ENCODE measurements around the gene SULT1C4.

The SULT1C4 gene

GRCh38 chr2:108423502-108424251 is 45.9 kb downstream of the SULT1C4 start:
- TF ChIP-seq FOXP2 (optimal IDR thresholded peaks at IDR 0.05; ENCODE audit: borderline replicate concordance, extremely low read depth, extremely low read length, insufficient read depth) (no peak), SIN3A (IDR thresholded peaks at IDR 0.05; ENCODE audit: borderline replicate concordance, insufficient read depth, low read length) (no peak), POLR2AphosphoS5 (IDR thresholded peaks at IDR 0.05; ENCODE audit: low read depth, low read length) (no peak), TAF1 (IDR thresholded peaks at IDR 0.05; ENCODE audit: borderline replicate concordance, insufficient read depth, low read length) (no peak), REST (IDR thresholded peaks at IDR 0.05; ENCODE audit: insufficient read depth in 1 of 2, low read depth in 2 of 2, low read length in 2 of 2) (no peak)

GRCh38 chr2:108428286-108429009 is 50.7 kb downstream of the SULT1C4 start:
- TF ChIP-seq REST (IDR thresholded peaks at IDR 0.05; ENCODE audit: insufficient read depth in 1 of 2, low read depth in 2 of 2, low read length in 2 of 2) (no peak), SIN3A (IDR thresholded peaks at IDR 0.05; ENCODE audit: borderline replicate concordance, insufficient read depth, low read length) (no peak), FOXP2 (optimal IDR thresholded peaks at IDR 0.05; ENCODE audit: borderline replicate concordance, extremely low read depth, extremely low read length, insufficient read depth) (no peak)

DNA sequence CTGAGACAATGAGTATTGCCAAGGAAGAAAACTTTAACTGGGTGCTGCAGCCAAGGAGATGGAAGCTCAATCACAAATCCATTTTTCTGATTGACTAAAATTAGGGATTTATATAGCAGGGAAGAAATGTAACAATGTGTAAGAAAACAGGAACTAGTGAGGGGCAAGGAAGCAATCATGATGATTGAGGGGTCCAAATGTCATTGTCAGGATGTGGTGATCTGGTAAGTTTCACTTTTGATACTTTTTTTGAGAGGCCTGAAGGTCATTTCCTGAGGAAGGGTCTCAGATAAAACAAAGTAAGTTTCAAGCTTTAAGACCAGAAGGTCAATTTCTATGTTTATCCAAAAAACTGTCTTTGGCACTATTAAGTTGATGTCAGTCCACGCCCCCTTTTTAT is 59.2 kb downstream of the SULT1C4 start:
- no peak for TF ChIP-seq REST (IDR thresholded peaks at IDR 0.05; ENCODE audit: insufficient read depth in 1 of 2, low read depth in 2 of 2, low read length in 2 of 2)
- no peak for TF ChIP-seq FOXP2 (optimal IDR thresholded peaks at IDR 0.05; ENCODE audit: borderline replicate concordance, extremely low read depth, extremely low read length, insufficient read depth)
- TF ChIP-seq TAF1 (IDR thresholded peaks at IDR 0.05; ENCODE audit: borderline replicate concordance, insufficient read depth, low read length): no peak
- TF ChIP-seq SIN3A (IDR thresholded peaks at IDR 0.05; ENCODE audit: borderline replicate concordance, insufficient read depth, low read length): no peak
- TF ChIP-seq POLR2AphosphoS5 (IDR thresholded peaks at IDR 0.05; ENCODE audit: low read depth, low read length): no peak

Measured in PFSK-1 (cell line).